Upper lobe of left lung (tissue), 4 donors: ENCODE data around the gene CLDN1.

Experiments
- EP300 ChIP-seq, 4 donors: sonication (generic); formaldehyde crosslinking; IDR thresholded peaks; one replicate each; pipeline ENCODE4 v1.5.1; 2017; ENCODE audit warnings: antibody characterized with exemption in 4 of 4, control low read depth in 2 of 4
- POLR2A ChIP-seq, 4 donors: fragments of 450-650 bp; IDR thresholded peaks; one replicate each; pipeline ENCODE4 v1.5.1; 2016 to 2017; ENCODE audit warnings: antibody characterized with exemption in 4 of 4, mild to moderate bottlenecking in 2 of 4
- POLR2AphosphoS5 ChIP-seq, 2 donors: sonication (generic); formaldehyde crosslinking; IDR thresholded peaks; one replicate each; pipeline ENCODE4 v1.5.1; 2017; ENCODE audit warnings: antibody characterized with exemption in 2 of 2
- TF ChIP-seq, protein P1 (sequence below), 6 experiments: fragments of 450-650 bp in 4 of 6; fragments of 200-600 bp in 2 of 6; sonication (generic) in 2 of 6; IDR thresholded peaks; one replicate each; pipeline ENCODE4 v1.5.1; 2016 to 2019; ENCODE audit warnings: antibody characterized with exemption in 6 of 6

DNA sequence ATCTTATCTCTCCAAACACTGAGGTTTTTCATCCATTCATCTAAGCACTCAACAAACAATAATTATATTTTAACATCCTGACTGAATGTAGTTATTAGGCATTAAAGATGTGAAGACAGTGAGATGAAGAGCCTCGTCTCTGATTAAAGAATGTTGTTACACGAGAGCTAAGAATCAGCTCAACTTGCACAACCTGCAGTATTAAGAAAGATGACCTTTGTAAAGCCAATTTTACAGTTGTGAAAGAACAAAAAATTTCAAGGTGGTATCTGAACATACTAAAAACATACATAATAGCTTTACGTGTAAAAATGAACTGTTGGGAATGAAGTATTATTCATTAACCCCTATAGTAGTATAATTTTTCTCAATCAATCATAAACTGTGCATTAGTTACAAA is 12.8 kb downstream of the CLDN1 start:
- TF ChIP-seq POLR2AphosphoS5 (IDR thresholded peaks at IDR 0.05) (no peak), POLR2A (IDR thresholded peaks at IDR 0.05) (no peak), EP300 (IDR thresholded peaks at IDR 0.05) (no peak)
- TF ChIP-seq, protein P1, sequence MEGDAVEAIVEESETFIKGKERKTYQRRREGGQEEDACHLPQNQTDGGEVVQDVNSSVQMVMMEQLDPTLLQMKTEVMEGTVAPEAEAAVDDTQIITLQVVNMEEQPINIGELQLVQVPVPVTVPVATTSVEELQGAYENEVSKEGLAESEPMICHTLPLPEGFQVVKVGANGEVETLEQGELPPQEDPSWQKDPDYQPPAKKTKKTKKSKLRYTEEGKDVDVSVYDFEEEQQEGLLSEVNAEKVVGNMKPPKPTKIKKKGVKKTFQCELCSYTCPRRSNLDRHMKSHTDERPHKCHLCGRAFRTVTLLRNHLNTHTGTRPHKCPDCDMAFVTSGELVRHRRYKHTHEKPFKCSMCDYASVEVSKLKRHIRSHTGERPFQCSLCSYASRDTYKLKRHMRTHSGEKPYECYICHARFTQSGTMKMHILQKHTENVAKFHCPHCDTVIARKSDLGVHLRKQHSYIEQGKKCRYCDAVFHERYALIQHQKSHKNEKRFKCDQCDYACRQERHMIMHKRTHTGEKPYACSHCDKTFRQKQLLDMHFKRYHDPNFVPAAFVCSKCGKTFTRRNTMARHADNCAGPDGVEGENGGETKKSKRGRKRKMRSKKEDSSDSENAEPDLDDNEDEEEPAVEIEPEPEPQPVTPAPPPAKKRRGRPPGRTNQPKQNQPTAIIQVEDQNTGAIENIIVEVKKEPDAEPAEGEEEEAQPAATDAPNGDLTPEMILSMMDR (IDR thresholded peaks at IDR 0.05), result no peak
